ENCODE data around the gene CCNG2. TPM values are rescaled to one million over a fixed set of nuclear protein-coding genes. Genes with fewer than 3 reads are reported as not detected.

The CCNG2 gene, protein sequence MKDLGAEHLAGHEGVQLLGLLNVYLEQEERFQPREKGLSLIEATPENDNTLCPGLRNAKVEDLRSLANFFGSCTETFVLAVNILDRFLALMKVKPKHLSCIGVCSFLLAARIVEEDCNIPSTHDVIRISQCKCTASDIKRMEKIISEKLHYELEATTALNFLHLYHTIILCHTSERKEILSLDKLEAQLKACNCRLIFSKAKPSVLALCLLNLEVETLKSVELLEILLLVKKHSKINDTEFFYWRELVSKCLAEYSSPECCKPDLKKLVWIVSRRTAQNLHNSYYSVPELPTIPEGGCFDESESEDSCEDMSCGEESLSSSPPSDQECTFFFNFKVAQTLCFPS
- total RNA-seq: 10 to 100 TPM in 7 of 8 experiments, 1 to 10 TPM in 1; 6.3 to 71.8 (median 40.2) TPM

DNA sequence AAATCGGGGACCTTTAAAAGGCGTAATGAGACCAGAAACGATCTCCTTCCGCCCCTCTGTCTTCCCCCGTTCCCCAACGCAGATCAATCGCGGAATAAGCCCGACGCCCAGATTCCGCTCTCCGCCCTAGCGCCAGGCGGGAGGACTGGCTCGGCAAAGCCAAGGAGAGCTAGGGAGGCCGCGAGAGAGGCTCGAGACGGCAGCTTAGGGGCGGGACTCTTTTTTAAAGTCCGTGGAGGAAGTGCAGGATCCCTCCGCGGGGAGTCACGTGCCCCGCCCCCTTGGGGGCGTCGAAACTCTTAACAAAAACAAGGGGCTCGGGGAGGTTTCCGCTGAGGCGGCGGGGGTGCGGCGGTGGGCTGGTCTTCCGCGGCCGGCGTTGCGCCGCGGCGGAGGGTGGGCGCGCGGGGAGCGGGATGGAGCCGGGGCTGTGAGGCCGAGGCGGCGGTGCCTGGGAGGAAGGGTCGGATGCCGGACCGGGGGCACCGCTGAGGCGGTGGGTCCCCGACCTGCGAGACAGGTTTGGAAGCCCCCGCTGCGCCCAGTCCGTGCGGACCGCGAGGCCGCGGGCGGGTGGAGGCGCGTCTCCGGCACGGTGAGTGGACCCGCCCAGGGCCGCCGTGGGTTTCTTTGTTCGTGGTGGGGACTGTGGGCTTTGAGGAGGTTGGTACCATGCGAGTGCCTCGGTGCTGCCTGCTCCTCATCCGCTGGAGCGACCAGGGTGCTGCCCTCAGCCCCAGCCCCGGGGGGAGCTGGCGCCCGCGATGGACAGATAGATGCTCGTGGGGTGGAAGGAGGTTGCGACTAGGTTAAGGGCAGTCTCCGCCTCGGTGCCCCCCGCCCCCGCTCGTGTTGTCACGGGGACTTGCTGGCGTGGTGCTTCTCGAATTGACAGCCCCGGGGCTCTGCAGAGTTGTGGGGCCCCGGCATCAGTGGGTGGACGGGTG lies at the start of gene CCNG2:
Gene CCNG2 (plus strand): TSS at position 296 of the 947 bp plus-strand sequence. CDS start 1,326 bp downstream, outside the sequence.
- ATAC-seq (replicated peaks in 6 of 8): peak; percentile 16 to 48 (median 28)
- peak within 1 kb of the TSS; percentile 81 to 94 (median 85) for H3K4me3 ChIP-seq
- 0% methylated on average over 10 of the region's 94 CpGs; no CpG with 5 or more reads in 8 of the 10 experiments for WGBS, 10 experiments
- peak within 1 kb of the TSS; percentile 83 for H3K27ac ChIP-seq
- in situ Hi-C loops (cut with MboI; ENCODE audit: low pct_unique_long_range_greater_than_20kb in 2 of 9, low sequenced_read_pairs in 9 of 9, unreplicated experiment in 9 of 9): no loop called here
- peaks cover 5 to 9% of the 10 kb centered on the region in 2 donors for H3K4me1 ChIP-seq (replicated peaks in 1 of 2)

DNA sequence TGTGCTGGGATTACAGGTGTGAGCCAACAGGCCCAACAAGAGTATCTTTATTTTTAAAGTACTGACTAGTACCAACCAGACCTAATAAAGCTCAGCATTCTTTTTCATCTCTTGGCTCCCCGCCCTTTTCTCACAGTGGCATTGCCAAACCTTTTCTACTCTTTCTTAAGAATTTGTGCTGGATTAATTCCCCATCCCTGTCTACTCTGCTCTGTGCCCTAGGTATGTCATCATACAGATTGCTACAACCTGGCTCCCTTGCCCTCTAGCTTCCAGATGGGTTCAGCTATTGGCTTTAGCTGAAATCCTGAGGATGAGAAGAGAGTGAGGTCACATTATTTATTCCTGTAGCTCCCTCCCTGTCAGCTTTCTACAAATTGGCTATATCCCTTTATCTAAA lies 46.3 kb upstream of the CCNG2 start:
- Histone ChIP-seq H3K4me1 (replicated peaks in 1 of 2) (peaks cover 0 to 4% of the 10 kb centered on the region in 2 donors), H3K27ac (no peak overlapping the region), H3K4me3 (no peak overlapping the region)
- 60 to 100% (median 100%) methylated on average over 1 of the region's 1 CpG; no CpG with 5 or more reads in 6 of the 10 experiments for WGBS, 10 experiments
- in situ Hi-C loops (cut with MboI; ENCODE audit: low pct_unique_long_range_greater_than_20kb in 2 of 9, low sequenced_read_pairs in 9 of 9, unreplicated experiment in 9 of 9): no loop called here
- peak in 3 of 8 experiments; percentile 56 to 67 (median 61) for ATAC-seq (replicated peaks in 6 of 8)

DNA sequence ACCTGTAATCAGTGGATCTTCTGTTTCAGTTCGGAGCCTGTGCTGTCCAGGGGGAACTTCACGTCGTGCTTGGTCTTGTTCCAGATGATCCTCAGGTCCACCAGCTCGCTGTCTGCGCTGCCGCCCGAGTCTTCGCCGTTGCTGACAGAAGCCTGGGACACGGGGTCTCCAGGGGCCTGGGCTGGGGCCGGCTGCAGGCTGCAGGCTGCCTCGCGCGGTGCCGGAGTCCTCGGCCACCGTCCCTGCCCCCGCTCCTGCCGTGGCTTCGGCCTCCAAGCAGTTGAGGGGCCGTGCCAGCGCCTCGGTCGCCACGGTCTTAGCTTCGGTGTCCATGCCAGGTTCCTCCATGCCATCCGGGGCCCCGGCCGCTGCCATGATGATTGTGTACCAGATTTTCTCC lies 43.9 kb upstream of the CCNG2 start:
- Histone ChIP-seq H3K27ac (no peak overlapping the region), H3K4me1 (replicated peaks in 1 of 2) (peaks cover 0 to 4% of the 10 kb centered on the region in 2 donors), H3K4me3 (no peak overlapping the region)
- ATAC-seq (replicated peaks in 6 of 8): no peak
- in situ Hi-C loops (cut with MboI; ENCODE audit: low pct_unique_long_range_greater_than_20kb in 2 of 9, low sequenced_read_pairs in 9 of 9, unreplicated experiment in 9 of 9): no loop called here
- 75 to 97% (median 90%) methylated on average over 2 to 15 of the region's 29 CpGs; no CpG with 5 or more reads in 6 of the 10 experiments for WGBS, 10 experiments

DNA sequence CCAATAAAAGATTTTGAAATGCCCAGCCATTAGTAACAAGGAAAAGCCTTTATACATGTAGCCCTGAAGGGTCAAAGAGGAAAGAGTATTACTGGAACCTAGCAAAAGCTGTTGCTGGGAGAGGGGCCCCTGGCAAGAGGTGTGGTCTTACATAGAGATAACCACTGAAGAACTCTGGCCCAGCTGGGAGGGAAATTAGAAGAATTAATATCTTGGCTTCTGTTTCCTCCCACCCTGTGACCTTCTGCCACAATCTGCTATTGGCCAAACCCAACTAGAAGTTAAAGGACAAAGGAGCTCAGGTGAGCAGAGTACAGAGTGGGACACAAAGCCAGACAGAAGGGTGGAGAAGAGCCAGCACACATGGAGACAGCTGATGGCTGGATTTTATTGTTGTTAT lies 39.3 kb upstream of the CCNG2 start:
- Histone ChIP-seq H3K27ac (no peak overlapping the region), H3K4me3 (no peak overlapping the region), H3K4me1 (replicated peaks in 1 of 2) (no peaks in the 10 kb centered on the region)
- in situ Hi-C loops (cut with MboI; ENCODE audit: low pct_unique_long_range_greater_than_20kb in 2 of 9, low sequenced_read_pairs in 9 of 9, unreplicated experiment in 9 of 9): no loop called here
- no peak for ATAC-seq (replicated peaks in 6 of 8)

DNA sequence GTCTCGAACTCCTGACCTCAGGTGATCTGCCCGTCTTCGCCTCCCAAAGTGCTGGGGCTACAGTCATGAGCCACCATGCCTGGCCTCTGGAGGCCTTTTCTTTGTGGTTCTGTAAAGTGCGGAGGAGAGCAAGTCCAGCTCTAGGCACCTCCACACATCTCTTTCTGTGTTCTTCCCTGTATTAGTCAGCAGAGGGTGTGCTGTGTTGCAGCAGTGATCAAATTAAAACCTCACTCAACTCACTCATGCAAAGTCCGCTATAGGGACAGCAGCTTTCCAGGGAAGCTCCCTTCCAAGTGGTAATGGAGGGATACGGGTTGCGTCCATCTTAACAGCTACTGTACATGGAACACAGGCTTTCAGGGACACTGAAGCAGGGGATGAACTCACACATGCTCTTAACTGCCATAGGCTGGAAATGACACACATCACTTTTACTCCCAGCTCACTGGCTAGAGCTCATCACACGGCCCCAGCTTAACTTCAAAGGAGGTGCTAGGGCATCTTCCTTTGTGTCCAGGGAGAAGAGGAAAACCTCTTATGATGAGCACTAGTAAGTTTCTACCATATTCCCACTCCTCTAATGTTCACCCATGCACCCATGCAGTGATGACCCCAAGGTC lies 36.0 kb upstream of the CCNG2 start:
- in situ Hi-C loops (cut with MboI; ENCODE audit: low pct_unique_long_range_greater_than_20kb in 2 of 9, low sequenced_read_pairs in 9 of 9, unreplicated experiment in 9 of 9): no loop called here
- WGBS, 10 experiments: 20 to 100% (median 89%) methylated on average over 1 to 7 of the region's 8 CpGs; no CpG with 5 or more reads in 3 of the 10 experiments
- Histone ChIP-seq H3K4me3 (no peak overlapping the region), H3K27ac (no peak overlapping the region), H3K4me1 (replicated peaks in 1 of 2) (no peaks in the 10 kb centered on the region)
- ATAC-seq (replicated peaks in 6 of 8): peak in 3 of 8 experiments; percentile 82 to 93 (median 88)

DNA sequence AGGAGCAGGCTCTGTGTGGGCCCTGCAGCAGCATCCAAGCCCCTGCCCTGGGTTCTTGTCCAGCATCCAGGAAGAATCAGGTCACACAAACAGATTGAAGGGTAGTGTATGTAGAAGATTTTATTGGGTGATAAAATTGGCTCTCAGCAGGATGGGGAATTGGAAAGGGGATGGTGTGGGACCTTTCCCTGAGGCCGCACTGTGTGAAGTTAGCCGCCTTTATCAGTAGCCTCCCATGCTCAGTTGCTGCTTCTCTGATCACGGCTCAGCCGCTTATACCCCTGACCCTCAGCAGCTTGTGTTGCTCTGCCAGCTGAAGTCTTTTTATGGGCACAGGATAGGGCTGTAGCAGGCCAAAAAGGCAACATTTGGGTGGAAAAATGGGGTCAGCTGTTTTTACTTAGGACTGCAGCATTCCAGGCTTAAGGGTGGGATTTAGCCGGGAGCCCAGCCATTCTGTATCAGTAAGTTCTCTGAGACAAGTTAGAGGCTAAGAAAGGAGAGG lies 35.2 kb upstream of the CCNG2 start:
- in situ Hi-C loops (cut with MboI; ENCODE audit: low pct_unique_long_range_greater_than_20kb in 2 of 9, low sequenced_read_pairs in 9 of 9, unreplicated experiment in 9 of 9): no loop called here
- Histone ChIP-seq H3K4me1 (replicated peaks in 1 of 2) (no peaks in the 10 kb centered on the region), H3K4me3 (no peak overlapping the region), H3K27ac (no peak overlapping the region)
- ATAC-seq (replicated peaks in 6 of 8): no peak
- WGBS, 10 experiments: 0 to 100% (median 63%) methylated on average over 1 to 4 of the region's 5 CpGs; no CpG with 5 or more reads in 5 of the 10 experiments

DNA sequence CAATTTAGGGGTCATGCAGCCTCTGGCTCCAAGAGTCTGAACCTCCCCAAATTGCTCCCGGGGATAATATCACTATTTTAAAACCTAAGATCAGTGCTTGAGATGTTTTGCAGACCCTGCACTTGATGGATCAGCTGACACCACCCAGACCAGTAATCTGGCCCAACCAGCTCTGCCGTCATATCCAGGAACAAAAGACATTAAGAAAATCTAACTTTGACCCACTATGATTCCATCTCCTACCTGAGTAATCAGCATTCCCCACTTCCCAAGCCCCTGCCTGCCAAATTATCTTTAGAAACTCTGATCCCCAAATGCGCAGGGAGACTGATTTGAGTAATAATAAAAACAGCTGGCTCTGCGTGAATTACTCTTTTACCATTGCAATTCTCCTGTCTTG lies 34.4 kb upstream of the CCNG2 start:
- in situ Hi-C loops (cut with MboI; ENCODE audit: low pct_unique_long_range_greater_than_20kb in 2 of 9, low sequenced_read_pairs in 9 of 9, unreplicated experiment in 9 of 9): no loop called here
- ATAC-seq (replicated peaks in 6 of 8): no peak
- Histone ChIP-seq H3K27ac (no peak overlapping the region), H3K4me1 (replicated peaks in 1 of 2) (no peaks in the 10 kb centered on the region), H3K4me3 (no peak overlapping the region)
- WGBS, 10 experiments: 33 to 100% (median 90%) methylated on average over 1 to 3 of the region's 4 CpGs; no CpG with 5 or more reads in 3 of the 10 experiments

DNA sequence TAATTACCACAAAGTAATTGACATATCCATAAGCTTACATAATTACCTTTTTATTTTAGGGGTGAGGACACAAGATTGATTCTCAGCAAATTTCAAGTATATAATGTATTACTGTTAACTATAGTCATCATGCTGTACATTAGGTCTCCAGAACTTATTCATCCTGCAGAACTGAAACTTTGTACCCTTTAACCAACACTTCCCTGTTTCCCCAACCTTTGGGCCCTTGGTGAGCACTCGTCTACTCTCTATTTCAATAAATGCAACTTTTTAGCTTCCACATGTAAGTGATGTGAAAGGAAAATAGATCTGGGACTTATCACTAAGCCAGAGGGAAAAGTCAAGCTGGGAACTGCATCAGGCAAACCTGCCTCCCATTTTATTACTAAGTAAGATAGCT lies 33.6 kb upstream of the CCNG2 start:
- Histone ChIP-seq H3K4me1 (replicated peaks in 1 of 2) (no peaks in the 10 kb centered on the region), H3K4me3 (no peak overlapping the region), H3K27ac (no peak overlapping the region)
- WGBS, 10 experiments: 60 to 75% (median 71%) methylated on average over 1 of the region's 1 CpG; no CpG with 5 or more reads in 5 of the 10 experiments
- no peak for ATAC-seq (replicated peaks in 6 of 8)
- in situ Hi-C loops (cut with MboI; ENCODE audit: low pct_unique_long_range_greater_than_20kb in 2 of 9, low sequenced_read_pairs in 9 of 9, unreplicated experiment in 9 of 9): no loop called here

DNA sequence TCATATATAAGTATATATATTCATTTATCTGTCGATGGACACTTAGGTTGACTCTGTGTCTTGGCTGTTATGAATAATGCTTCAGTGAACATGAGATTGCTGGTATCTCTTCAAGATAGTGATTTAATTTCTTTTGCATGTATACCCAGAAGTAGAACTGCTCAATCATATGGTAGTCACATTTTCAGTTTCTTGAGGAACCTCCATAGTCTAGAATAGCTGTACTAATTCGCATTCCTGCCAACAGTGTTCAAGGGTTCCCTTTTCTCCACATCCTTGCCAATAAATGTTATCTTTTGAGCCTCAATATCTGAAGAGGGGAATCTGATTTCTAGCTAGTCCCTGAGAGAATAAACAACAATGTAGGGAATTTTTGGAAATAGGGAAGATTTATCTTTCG lies 32.4 kb upstream of the CCNG2 start:
- 19 to 100% (median 50%) methylated on average over 1 to 3 of the region's 3 CpGs for WGBS, 10 experiments
- Histone ChIP-seq H3K4me1 (replicated peaks in 1 of 2) (no peaks in the 10 kb centered on the region), H3K4me3 (no peak overlapping the region), H3K27ac (no peak overlapping the region)
- no peak for ATAC-seq (replicated peaks in 6 of 8)
- in situ Hi-C loops (cut with MboI; ENCODE audit: low pct_unique_long_range_greater_than_20kb in 2 of 9, low sequenced_read_pairs in 9 of 9, unreplicated experiment in 9 of 9): no loop called here

DNA sequence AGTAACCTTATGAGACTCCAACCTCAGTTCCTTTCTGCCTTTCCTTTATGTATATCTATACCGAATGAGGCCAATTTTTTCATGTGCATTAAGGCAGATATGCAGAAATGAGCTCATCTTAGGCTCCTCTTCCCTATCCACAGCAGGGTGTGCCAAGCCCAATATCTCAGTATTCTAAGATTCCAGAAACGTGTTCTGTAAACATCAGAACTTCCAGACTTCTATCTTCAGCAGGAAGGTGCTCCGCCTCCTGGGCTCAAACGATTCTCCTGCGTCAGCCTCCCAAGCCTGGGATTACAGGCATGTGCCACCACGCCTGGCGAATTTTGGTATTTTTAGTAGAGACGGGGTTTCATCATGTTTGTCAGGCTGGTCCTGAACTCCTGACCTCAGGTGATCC lies 31.0 kb upstream of the CCNG2 start:
- 0 to 100% (median 81%) methylated on average over 1 to 7 of the region's 8 CpGs; no CpG with 5 or more reads in 1 of the 10 experiments for WGBS, 10 experiments
- ATAC-seq (replicated peaks in 6 of 8): peak in 3 of 8 experiments; percentile 53 to 77 (median 66)
- in situ Hi-C loops (cut with MboI; ENCODE audit: low pct_unique_long_range_greater_than_20kb in 2 of 9, low sequenced_read_pairs in 9 of 9, unreplicated experiment in 9 of 9): no loop called here
- Histone ChIP-seq H3K4me3 (no peak overlapping the region), H3K4me1 (replicated peaks in 1 of 2) (no peaks in the 10 kb centered on the region), H3K27ac (no peak overlapping the region)

DNA sequence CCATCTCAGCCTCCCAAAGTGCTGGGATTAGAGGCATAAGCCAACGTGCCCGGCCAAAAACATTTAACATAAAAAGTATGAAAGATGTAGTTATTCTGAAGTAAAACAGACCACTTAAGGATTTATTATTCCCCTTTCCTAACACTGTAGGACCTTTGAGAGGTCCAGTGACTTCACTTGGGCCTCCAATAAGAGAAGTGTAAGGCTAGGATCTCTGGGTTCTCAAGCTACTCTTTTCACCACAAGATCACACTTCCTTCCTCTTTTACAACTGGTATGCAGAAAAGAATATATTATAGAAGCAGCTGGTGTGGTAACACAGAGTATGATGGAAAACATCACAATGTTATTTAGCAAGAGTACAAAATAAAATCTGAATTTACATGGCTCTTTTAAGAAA lies 30.2 kb upstream of the CCNG2 start:
- no peak for ATAC-seq (replicated peaks in 6 of 8)
- in situ Hi-C loops (cut with MboI; ENCODE audit: low pct_unique_long_range_greater_than_20kb in 2 of 9, low sequenced_read_pairs in 9 of 9, unreplicated experiment in 9 of 9): no loop called here
- 75 to 100% (median 90%) methylated on average over 2 of the region's 2 CpGs; no CpG with 5 or more reads in 7 of the 10 experiments for WGBS, 10 experiments
- no peak overlapping the region for H3K27ac ChIP-seq
- no peak overlapping the region for H3K4me3 ChIP-seq
- no peaks in the 10 kb centered on the region for H3K4me1 ChIP-seq (replicated peaks in 1 of 2)

DNA sequence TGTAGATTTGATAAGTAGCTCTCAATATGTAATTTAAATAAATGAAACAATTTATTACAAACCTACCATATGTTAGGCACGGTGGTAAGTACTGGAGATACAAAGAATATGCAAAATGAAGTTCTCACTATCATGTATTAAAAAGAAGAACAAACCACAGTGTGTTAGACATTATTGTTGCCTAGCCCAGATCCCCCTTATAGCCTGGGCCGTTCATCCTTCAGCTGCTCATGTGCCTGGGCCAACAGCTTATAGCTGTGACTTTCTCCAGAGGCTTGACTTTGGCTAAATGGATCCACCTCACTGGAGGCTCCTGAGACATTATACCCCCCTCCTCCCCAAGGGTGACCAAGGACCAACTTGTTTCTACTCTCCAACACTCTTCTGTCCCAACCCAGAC lies 29.8 kb upstream of the CCNG2 start:
- in situ Hi-C loops (cut with MboI; ENCODE audit: low pct_unique_long_range_greater_than_20kb in 2 of 9, low sequenced_read_pairs in 9 of 9, unreplicated experiment in 9 of 9): no loop called here
- no peak for ATAC-seq (replicated peaks in 6 of 8)
- no peaks in the 10 kb centered on the region for H3K4me1 ChIP-seq (replicated peaks in 1 of 2)
- H3K27ac ChIP-seq: no peak overlapping the region
- H3K4me3 ChIP-seq: no peak overlapping the region
- WGBS, 10 experiments: 20 to 100% (median 83%) methylated on average over 1 to 2 of the region's 2 CpGs; no CpG with 5 or more reads in 1 of the 10 experiments
